Muscle of leg (tissue), 11 donors: ENCODE measurements around the gene ATG13. TPM values are rescaled to one million over a fixed set of nuclear protein-coding genes. Genes with fewer than 3 reads are reported as not detected.
"Not testable (repeated sequence)": the region's sequence is repeated elsewhere in the genome, so short reads cannot be mapped to it uniquely, and the experiment has no call there.

Experiments used
- DNase-seq: peaks from one replicate; pipeline ENCODE4 v3.0.0; 2013
- H3K27ac ChIP-seq: one replicate; pipeline ENCODE4 v1.5.1; 2013; ENCODE audit warnings: mild to moderate bottlenecking, low read length, control low read depth
- H3K27me3 ChIP-seq: one replicate; pipeline ENCODE4 v1.6.1; 2013; ENCODE audit warnings: low read length; ENCODE audit not compliant: control insufficient read depth, insufficient read depth
- H3K36me3 ChIP-seq: one replicate; pipeline ENCODE4 v1.6.1; 2013; ENCODE audit warnings: low read length; ENCODE audit not compliant: control insufficient read depth, insufficient read depth
- H3K4me1 ChIP-seq: one replicate; pipeline ENCODE4 v1.6.1; 2013; ENCODE audit warnings: low read length; ENCODE audit not compliant: control insufficient read depth, insufficient read depth
- H3K4me3 ChIP-seq: one replicate; pipeline ENCODE4 v1.5.1; 2013; ENCODE audit warnings: low read length, control low read depth
- H3K9me3 ChIP-seq: replicated peaks from 2 replicates; pipeline ENCODE4 v1.6.1; 2013; ENCODE audit warnings: low read depth, low read length; ENCODE audit not compliant: control insufficient read depth
- WGBS: methylation state at CpG from one replicate; pipeline ENCODE4 v1.1.5; 2013; ENCODE audit warnings: missing lambda C conversion rate; ENCODE audit not compliant: insufficient coverage; 5-methylcytosine and 5-hydroxymethylcytosine counted together
- polyA plus RNA-seq, 8 donors: library from polyadenylated mRNA; unstranded; fragments of 120-200 nt; gene quantifications; one replicate each; pipeline versions ENCODE4 v1.2.1 to v1.2.3, GENCODE V29; 2013; ENCODE audit warnings: inconsistent platforms in 1 of 8, low replicate concordance in 1 of 8; ENCODE audit not compliant: insufficient read length in 8 of 8, insufficient read depth in 1 of 8
- total RNA-seq: library from RNA; stranded (reverse); fragments of 120-200 nt; gene quantifications from one replicate; pipeline ENCODE4 v1.2.4, GENCODE V29; 2013

ATG13 gene
- total and polyA plus RNA-seq, 9 donors = 20.3 to 38.6 (median 34.5) TPM

DNA sequence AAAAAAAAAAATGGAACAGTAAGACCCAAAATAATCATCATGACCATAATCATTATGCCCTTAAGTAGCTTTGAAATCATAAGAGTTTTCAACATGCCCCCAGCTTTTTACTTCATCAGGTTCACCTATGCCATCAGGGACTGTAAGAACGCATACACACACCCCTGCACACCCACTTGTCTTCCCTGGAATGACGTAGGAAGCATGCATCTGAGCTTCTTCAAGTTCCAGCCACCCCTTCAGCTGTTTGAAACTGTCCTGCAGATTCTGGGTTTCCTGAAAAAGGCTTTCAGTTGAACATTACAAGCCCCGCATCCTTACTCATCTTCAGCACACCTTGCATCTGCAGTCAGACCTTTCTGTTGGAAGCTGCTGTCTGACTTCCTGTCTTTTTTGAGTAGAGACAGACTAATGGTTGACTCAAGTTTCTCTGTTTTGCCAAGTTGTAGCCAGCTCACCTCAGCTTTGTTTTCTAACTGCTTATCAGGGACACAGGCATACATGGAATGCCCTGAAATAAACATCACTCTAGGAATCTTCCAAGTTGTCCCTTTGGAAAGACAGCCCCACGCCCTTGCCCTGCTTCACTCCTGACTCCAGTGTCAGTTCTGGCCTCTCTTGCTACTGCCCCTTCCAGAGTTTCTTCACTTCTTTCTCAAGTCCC is 46.1 kb downstream of the ATG13 start:
- no peaks in the 10 kb centered on the region for H3K27me3 ChIP-seq
- H3K4me3 ChIP-seq = no peak overlapping the region
- no peak for DNase-seq
- peaks cover 4% of the 10 kb centered on the region for H3K4me1 ChIP-seq
- no peaks in the 10 kb centered on the region for H3K9me3 ChIP-seq
- peaks cover 70% of the 10 kb centered on the region for H3K36me3 ChIP-seq
- 85% methylated on average over 4 of the region's 4 CpGs for WGBS
- no peak overlapping the region for H3K27ac ChIP-seq

GRCh38 chr11:46664612-46665011 is 47.3 kb downstream of the ATG13 start:
- no peaks in the 10 kb centered on the region for H3K27me3 ChIP-seq
- WGBS = 61% methylated on average over 4 of the region's 6 CpGs
- peaks cover 71% of the 10 kb centered on the region for H3K36me3 ChIP-seq
- DNase-seq = no peak
- H3K4me1 ChIP-seq = peaks cover 4% of the 10 kb centered on the region
- H3K9me3 ChIP-seq = no peaks in the 10 kb centered on the region
- H3K27ac ChIP-seq = peak overlapping the region; percentile 10
- no peak overlapping the region for H3K4me3 ChIP-seq

DNA sequence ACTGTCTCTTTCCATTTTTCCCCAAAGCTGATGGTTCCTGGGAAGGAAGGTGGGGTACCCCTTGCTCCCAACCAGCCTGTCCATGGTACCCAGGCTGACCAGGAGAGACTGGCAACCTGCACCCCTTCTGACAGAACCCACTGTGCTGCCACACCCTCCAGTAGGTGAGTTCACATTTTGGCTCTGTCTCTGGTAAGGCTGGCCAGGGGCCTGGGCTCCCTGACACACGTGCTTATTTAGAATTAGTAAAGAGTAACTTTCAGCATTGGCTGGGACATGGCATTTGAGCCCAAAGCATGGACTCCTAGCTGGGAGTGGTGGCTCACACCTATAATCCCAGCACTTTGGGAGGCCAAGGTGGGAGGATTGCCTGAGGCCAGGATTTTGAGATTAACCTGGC is 48.0 kb downstream of the ATG13 start:
- Histone ChIP-seq H3K27me3 (no peaks in the 10 kb centered on the region), H3K9me3 (no peaks in the 10 kb centered on the region), H3K36me3 (peaks cover 72% of the 10 kb centered on the region), H3K4me3 (no peak overlapping the region), H3K4me1 (peaks cover 4% of the 10 kb centered on the region), H3K27ac (no peak overlapping the region)
- DNase-seq = no peak
- WGBS = no CpG with 5 or more reads among the region's 1 CpG

GRCh38 chr11:46666516-46666915 is 49.2 kb downstream of the ATG13 start:
- Histone ChIP-seq H3K27me3 (no peaks in the 10 kb centered on the region), H3K9me3 (no peaks in the 10 kb centered on the region), H3K27ac (no peak overlapping the region), H3K36me3 (peaks cover 72% of the 10 kb centered on the region), H3K4me3 (no peak overlapping the region), H3K4me1 (peaks cover 4% of the 10 kb centered on the region)
- peak; percentile 38 for DNase-seq
- WGBS = 20% methylated on average over 2 of the region's 5 CpGs

DNA sequence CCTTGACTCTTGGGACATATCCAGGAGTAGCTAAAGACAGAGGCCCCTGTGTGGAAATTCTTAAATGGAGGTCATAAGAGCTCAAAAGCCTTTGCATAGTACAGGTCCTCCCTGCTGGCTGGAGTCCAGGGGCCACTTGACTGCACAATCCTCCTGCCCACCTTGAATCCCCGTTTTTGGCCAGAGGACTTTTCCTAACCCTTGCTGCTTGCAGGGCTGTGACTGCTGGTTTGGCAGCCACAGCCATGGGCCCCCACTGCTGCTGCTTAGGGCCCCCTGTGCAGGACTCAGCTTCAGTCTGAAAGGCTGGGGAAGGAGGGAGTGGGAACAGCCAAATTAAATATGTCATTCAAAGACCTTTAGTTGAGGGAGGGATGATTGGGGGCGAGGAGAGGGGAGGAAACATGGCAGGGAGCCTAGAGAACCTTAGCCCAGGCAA is 49.7 kb downstream of the ATG13 start:
- no peaks in the 10 kb centered on the region for H3K27me3 ChIP-seq
- no peak overlapping the region for H3K27ac ChIP-seq
- H3K9me3 ChIP-seq = no peaks in the 10 kb centered on the region
- no peak overlapping the region for H3K4me3 ChIP-seq
- no peak for DNase-seq
- 50% methylated on average over 1 of the region's 2 CpGs for WGBS
- peaks cover 8% of the 10 kb centered on the region for H3K4me1 ChIP-seq
- peaks cover 74% of the 10 kb centered on the region for H3K36me3 ChIP-seq

GRCh38 chr11:46668480-46669085 is 51.2 kb downstream of the ATG13 start:
- Histone ChIP-seq H3K9me3 (no peaks in the 10 kb centered on the region), H3K4me1 (peaks cover 22% of the 10 kb centered on the region), H3K4me3 (no peak overlapping the region), H3K27me3 (no peaks in the 10 kb centered on the region), H3K27ac (no peak overlapping the region), H3K36me3 (peaks cover 83% of the 10 kb centered on the region)
- DNase-seq = no peak
- WGBS = 91% methylated on average over 7 of the region's 12 CpGs

GRCh38 chr11:46669711-46670139 is 52.4 kb downstream of the ATG13 start:
- DNase-seq = no peak
- WGBS = 80% methylated on average over 1 of the region's 3 CpGs
- Histone ChIP-seq H3K36me3 (peaks cover 79% of the 10 kb centered on the region), H3K4me3 (no peak overlapping the region), H3K9me3 (no peaks in the 10 kb centered on the region), H3K4me1 (peaks cover 33% of the 10 kb centered on the region), H3K27me3 (no peaks in the 10 kb centered on the region), H3K27ac (no peak overlapping the region)

DNA sequence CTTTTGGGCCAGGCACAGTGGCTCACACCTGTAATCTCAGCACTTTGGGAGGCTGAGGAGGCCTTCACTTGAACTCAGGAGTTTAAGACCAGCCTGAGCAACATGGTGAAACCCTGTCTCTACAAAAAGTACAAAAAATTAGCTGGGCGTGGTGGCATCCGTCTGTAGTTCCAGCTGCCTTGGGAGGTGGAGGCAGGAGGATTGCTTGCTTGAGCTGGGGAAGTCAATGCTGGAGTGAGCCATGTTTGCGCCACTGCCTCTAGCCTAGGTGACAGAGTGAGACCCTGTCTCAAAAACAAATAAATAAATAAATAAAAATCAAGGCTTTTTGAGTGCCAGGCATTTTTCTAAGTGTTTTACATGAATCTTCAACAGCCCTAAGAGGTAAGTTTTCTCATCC is 53.2 kb downstream of the ATG13 start:
- H3K27ac ChIP-seq, H3K4me3 ChIP-seq, H3K9me3 ChIP-seq, H3K27me3 ChIP-seq, DNase-seq: not testable (repeated sequence)
- Histone ChIP-seq H3K36me3 (peaks cover 71% of the 10 kb centered on the region), H3K4me1 (peaks cover 41% of the 10 kb centered on the region)
- WGBS = no CpG with 5 or more reads among the region's 3 CpGs

DNA sequence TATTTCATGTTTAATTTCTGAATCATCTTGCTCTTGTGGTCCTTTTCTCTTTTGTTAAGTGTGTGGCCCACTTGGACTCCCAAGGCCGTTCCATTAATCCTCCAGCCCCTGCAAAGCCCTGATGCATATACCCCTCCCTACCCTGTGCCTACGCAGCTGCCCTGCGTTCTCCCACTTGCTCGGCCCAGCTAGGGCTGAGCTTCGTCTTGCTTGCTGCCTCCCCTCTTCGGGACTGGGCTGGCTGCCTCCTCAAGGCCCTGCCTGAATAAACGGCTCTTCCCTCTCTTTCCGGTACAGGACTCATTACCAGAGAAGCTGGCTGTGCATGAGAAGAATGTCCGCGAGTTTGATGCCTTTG is 54.6 kb downstream of the ATG13 start:
- peaks cover 67% of the 10 kb centered on the region for H3K36me3 ChIP-seq
- H3K27me3 ChIP-seq = no peaks in the 10 kb centered on the region
- peaks cover 53% of the 10 kb centered on the region for H3K4me1 ChIP-seq
- DNase-seq = no peak
- WGBS = 75% methylated on average over 10 of the region's 10 CpGs
- H3K27ac ChIP-seq = peak overlapping the region; percentile 26
- no peaks in the 10 kb centered on the region for H3K9me3 ChIP-seq
- no peak overlapping the region for H3K4me3 ChIP-seq

GRCh38 chr11:46672381-46672839 is 55.1 kb downstream of the ATG13 start:
- peak; percentile 40 for DNase-seq
- Histone ChIP-seq H3K4me1 (peaks cover 55% of the 10 kb centered on the region), H3K36me3 (peaks cover 70% of the 10 kb centered on the region), H3K27me3 (no peaks in the 10 kb centered on the region), H3K4me3 (no peak overlapping the region), H3K27ac (peak overlapping the region; percentile 35), H3K9me3 (no peaks in the 10 kb centered on the region)
- WGBS = 93% methylated on average over 5 of the region's 7 CpGs
